Activated CD8-positive, alpha-beta memory T cell treated with anti-CD3 and anti-CD28 coated beads, Interleukin-2, amount 50 U/mL, for 4 hours (primary cell): ENCODE measurements around the gene PACS1.

ENCODE experiments used
- DNase-seq: peaks from one replicate; pipeline ENCODE4 v3.0.0-alpha.2; 2020

PACS1 gene

GRCh38 chr11:66050581-66051231, 19.4 kb upstream of the PACS1 start:
- no peak for DNase-seq

GRCh38 chr11:66051371-66051765, 18.7 kb upstream of the PACS1 start:
- no peak for DNase-seq

- peak; percentile 93 for DNase-seq
Measured at GRCh38 chr11:66051766-66052663, 18.1 kb upstream of the PACS1 start, which contains the start of gene SF3B2. Gene SF3B2 (plus strand): TSS chr11:66052364. CDS start chr11:66052385, 21 bp downstream.

GRCh38 chr11:66052664-66052982, 17.4 kb upstream of the PACS1 start:
- DNase-seq: no peak

GRCh38 chr11:66055021-66055420, 15.1 kb upstream of the PACS1 start:
- DNase-seq: no peak

- no peak for DNase-seq
Measured at GRCh38 chr11:66056501-66056900, 13.6 kb upstream of the PACS1 start.

GRCh38 chr11:66059966-66060680, 9.9 kb upstream of the PACS1 start:
- no peak for DNase-seq

- no peak for DNase-seq
Measured at GRCh38 chr11:66061268-66061667, 8.8 kb upstream of the PACS1 start.

- no peak for DNase-seq
Measured at GRCh38 chr11:66062408-66062807, 7.7 kb upstream of the PACS1 start.

- DNase-seq: no peak
Measured at GRCh38 chr11:66063900-66064299, 6.2 kb upstream of the PACS1 start.

GRCh38 chr11:66064571-66064970, 5.5 kb upstream of the PACS1 start:
- no peak for DNase-seq

GRCh38 chr11:66066751-66067150, 3.3 kb upstream of the PACS1 start:
- DNase-seq: no peak

GRCh38 chr11:66067640-66068039, 2.4 kb upstream of the PACS1 start:
- no peak for DNase-seq

- DNase-seq: peak; percentile 79
Measured at GRCh38 chr11:66068154-66068821, 1.8 kb upstream of the PACS1 start.

GRCh38 chr11:66068923-66069714, 953 bp upstream of the PACS1 start:
- peak; percentile 39 for DNase-seq

- no peak for DNase-seq
Measured at GRCh38 chr11:66070604-66071380, 720 bp downstream of the PACS1 start.

- no peak for DNase-seq
Measured at GRCh38 chr11:66071381-66071801, 1.3 kb downstream of the PACS1 start.

GRCh38 chr11:66072081-66072480, 2.0 kb downstream of the PACS1 start:
- DNase-seq: no peak

GRCh38 chr11:66072518-66072917, 2.4 kb downstream of the PACS1 start:
- DNase-seq: no peak

- DNase-seq: no peak
Measured at GRCh38 chr11:66073669-66074068, 3.6 kb downstream of the PACS1 start.

GRCh38 chr11:66075273-66075672, 5.2 kb downstream of the PACS1 start:
- DNase-seq: no peak
